Mesenchymal stem cell (in vitro differentiated cells and primary cell): ENCODE data around the gene PRSS50.
A peak's percentile ranks its signal among the peaks of the same experiment; 100 is the strongest.

Experiments
- DNase-seq: peaks from one replicate; pipeline ENCODE4 v3.0.0-alpha.2; 2013
- H2AFZ ChIP-seq: one replicate; pipeline ENCODE4 v1.6.1; 2013; ENCODE audit warnings: low read depth, mild to moderate bottlenecking, control low read depth, inconsistent platforms, low read length, moderate library complexity
- H2AK5ac ChIP-seq: 2 replicates; pipeline ENCODE4 v1.6.1; 2013; ENCODE audit warnings: low read length, moderate library complexity, mild to moderate bottlenecking, inconsistent platforms; ENCODE audit not compliant: severe bottlenecking
- H2BK120ac ChIP-seq: one replicate; pipeline ENCODE4 v1.6.1; 2013; ENCODE audit warnings: low read depth, mild to moderate bottlenecking, inconsistent platforms, low read length, moderate library complexity
- H2BK12ac ChIP-seq, 2 experiments: one replicate each; pipeline ENCODE4 v1.6.1; 2013; ENCODE audit warnings: inconsistent platforms in 2 of 2, low read length in 2 of 2, mild to moderate bottlenecking in 2 of 2, moderate library complexity in 2 of 2, control low read depth in 1 of 2
- H2BK15ac ChIP-seq: one replicate; pipeline ENCODE4 v1.6.1; 2013; ENCODE audit warnings: mild to moderate bottlenecking, low read depth, inconsistent platforms; ENCODE audit not compliant: poor library complexity, severe bottlenecking
- H2BK5ac ChIP-seq: 2 replicates; pipeline ENCODE4 v1.6.1; 2013; ENCODE audit warnings: low read depth, mild to moderate bottlenecking, low read length, control low read depth, inconsistent platforms; ENCODE audit not compliant: poor library complexity, severe bottlenecking
- H3K14ac ChIP-seq, 2 experiments: one replicate each; pipeline ENCODE4 v1.6.1; 2013; ENCODE audit warnings: inconsistent platforms in 2 of 2, low read length in 2 of 2, control low read depth in 1 of 2, mild to moderate bottlenecking in 1 of 2, moderate library complexity in 1 of 2
- H3K18ac ChIP-seq, 2 experiments: one replicate each; pipeline ENCODE4 v1.6.1; 2013; ENCODE audit warnings: inconsistent platforms in 2 of 2, low read length in 2 of 2, control low read depth in 1 of 2, low read depth in 1 of 2, mild to moderate bottlenecking in 1 of 2
- H3K23ac ChIP-seq, 2 experiments: one replicate each; pipeline ENCODE4 v1.6.1; 2013; ENCODE audit warnings: inconsistent platforms in 2 of 2, low read length in 2 of 2, mild to moderate bottlenecking in 2 of 2, moderate library complexity in 2 of 2, control low read depth in 1 of 2
- H3K27ac ChIP-seq: 2 replicates; pipeline ENCODE4 v1.5.1; 2013; ENCODE audit warnings: mild to moderate bottlenecking, moderate library complexity, low read length, control low read depth, inconsistent platforms; ENCODE audit not compliant: poor library complexity, severe bottlenecking
- H3K27me3 ChIP-seq, 2 experiments: 2 replicates each; pipeline versions ENCODE4 v1.6.1 to v1.7.0; 2013; ENCODE audit warnings: low read length in 2 of 2, mild to moderate bottlenecking in 2 of 2, moderate library complexity in 2 of 2, control low read depth in 1 of 2, inconsistent platforms in 1 of 2; ENCODE audit not compliant: control insufficient read depth in 1 of 2, insufficient read depth in 1 of 2
- H3K36me3 ChIP-seq, 2 experiments: 2 replicates each; pipeline versions ENCODE4 v1.6.1 to v1.7.0; 2013; ENCODE audit warnings: low read length in 2 of 2, control low read depth in 1 of 2, inconsistent platforms in 1 of 2, low read depth in 1 of 2, mild to moderate bottlenecking in 1 of 2; ENCODE audit not compliant: insufficient read depth in 2 of 2, control insufficient read depth in 1 of 2
- H3K4ac ChIP-seq, 2 experiments: one replicate each; pipeline ENCODE4 v1.6.1; 2013; ENCODE audit warnings: inconsistent platforms in 2 of 2, low read length in 2 of 2, mild to moderate bottlenecking in 2 of 2, moderate library complexity in 2 of 2, control low read depth in 1 of 2, low read depth in 1 of 2
- H3K4me1 ChIP-seq: 2 replicates; pipeline ENCODE4 v1.6.1; 2013; ENCODE audit warnings: low read depth, low read length, control low read depth; ENCODE audit not compliant: control insufficient read depth, insufficient read depth
- H3K4me2 ChIP-seq: 2 replicates; pipeline ENCODE4 v1.6.1; 2013; ENCODE audit warnings: low read length, mild to moderate bottlenecking, inconsistent platforms; ENCODE audit not compliant: poor library complexity, severe bottlenecking
- H3K4me3 ChIP-seq, 2 experiments: 2 replicates each; pipeline versions ENCODE4 v1.5.1 to v1.7.0; 2013; ENCODE audit warnings: low read length in 2 of 2, mild to moderate bottlenecking in 2 of 2, control low read depth in 1 of 2, low read depth in 1 of 2; ENCODE audit not compliant: insufficient read depth in 1 of 2
- H3K79me1 ChIP-seq: replicated peaks from 2 replicates; pipeline ENCODE4 v1.6.1; 2013; ENCODE audit warnings: mild to moderate bottlenecking, control low read depth, low read length, inconsistent platforms; ENCODE audit not compliant: poor library complexity, severe bottlenecking
- H3K9ac ChIP-seq: 2 replicates; pipeline ENCODE4 v1.7.0; 2013; ENCODE audit warnings: mild to moderate bottlenecking, low read length, moderate library complexity
- H3K9me3 ChIP-seq: 2 replicates; pipeline ENCODE4 v1.7.0; 2013; ENCODE audit warnings: mild to moderate bottlenecking, low read length; ENCODE audit not compliant: control insufficient read depth
- H4K8ac ChIP-seq: one replicate; pipeline ENCODE4 v1.6.1; 2013; ENCODE audit warnings: inconsistent platforms, mild to moderate bottlenecking, low read length, moderate library complexity
- H4K91ac ChIP-seq: one replicate; pipeline ENCODE4 v1.6.1; 2013; ENCODE audit warnings: mild to moderate bottlenecking, low read length, inconsistent platforms
- WGBS: methylation state at CpG from one replicate; pipeline ENCODE4 v1.1.7; 2013; ENCODE audit warnings: mixed read lengths; 5-methylcytosine and 5-hydroxymethylcytosine counted together

PRSS50 gene

DNA sequence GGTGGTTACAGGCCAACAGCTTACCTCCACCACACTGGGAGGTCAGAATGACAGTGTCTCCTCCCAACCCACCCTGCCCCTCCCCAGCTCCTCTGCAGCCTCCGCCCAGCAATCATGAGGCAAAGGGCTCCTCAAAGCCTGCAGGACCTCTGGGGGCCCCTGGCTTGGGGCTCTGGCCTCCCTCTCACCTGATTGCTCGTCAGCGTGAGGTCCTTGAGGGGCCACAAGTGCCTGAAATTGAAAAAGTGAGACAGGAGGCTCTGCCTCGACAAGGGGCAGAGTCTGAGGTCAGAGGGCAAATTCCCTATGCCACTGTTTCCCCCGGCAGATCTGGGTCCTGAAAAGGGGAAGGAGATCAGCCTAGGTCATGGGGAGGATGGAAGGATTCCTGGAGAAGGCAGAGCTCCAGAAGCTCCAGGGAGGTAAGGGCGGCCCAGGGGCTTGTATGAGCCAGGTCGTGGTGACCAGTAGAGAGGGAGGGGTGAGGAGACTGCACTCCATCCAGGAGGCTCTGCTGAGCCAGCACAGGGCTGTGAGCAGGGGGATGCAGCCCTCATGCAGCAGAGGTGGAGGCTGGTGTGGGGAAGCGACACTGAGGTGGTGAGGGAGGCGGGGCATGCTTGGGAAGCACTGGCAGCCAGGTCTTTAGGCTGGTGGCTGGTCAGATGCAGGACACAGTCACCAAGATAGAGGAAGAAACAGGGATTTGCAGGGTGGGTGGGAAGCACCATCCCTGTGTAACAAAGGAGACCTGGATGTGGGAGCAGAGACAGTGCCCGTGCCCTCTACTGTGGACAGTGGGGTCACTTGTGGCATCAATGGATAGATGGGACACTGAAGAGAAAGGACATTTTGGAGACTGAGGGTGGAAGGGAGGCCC lies 44.3 kb downstream of the PRSS50 start:
- H2BK5ac ChIP-seq = no peak overlapping the region
- H3K36me3 ChIP-seq = no peaks in the 10 kb centered on the region
- H3K4me1 ChIP-seq = peaks cover 4% of the 10 kb centered on the region
- no peak overlapping the region for H2AK5ac ChIP-seq
- no peak overlapping the region for H3K9ac ChIP-seq
- H3K27ac ChIP-seq = no peak overlapping the region
- H2BK15ac ChIP-seq = no peak overlapping the region
- 81% methylated on average over 10 of the region's 10 CpGs for WGBS
- no peak overlapping the region for H3K18ac ChIP-seq
- no peaks in the 10 kb centered on the region for H3K9me3 ChIP-seq
- peaks cover 14 to 18% of the 10 kb centered on the region in 2 experiments for H3K27me3 ChIP-seq
- no peak overlapping the region for H4K8ac ChIP-seq
- H3K79me1 ChIP-seq = no peaks in the 10 kb centered on the region
- no peak overlapping the region for H3K23ac ChIP-seq
- H3K14ac ChIP-seq = peak overlapping the region in 1 of 2 experiments; percentile 53
- no peak overlapping the region for H2AFZ ChIP-seq
- H4K91ac ChIP-seq = no peak overlapping the region
- H3K4me2 ChIP-seq = no peak overlapping the region
- H3K4me3 ChIP-seq = no peak overlapping the region
- H3K4ac ChIP-seq = no peak overlapping the region
- H2BK120ac ChIP-seq = no peak overlapping the region
- DNase-seq = no peak
- no peak overlapping the region for H2BK12ac ChIP-seq

DNA sequence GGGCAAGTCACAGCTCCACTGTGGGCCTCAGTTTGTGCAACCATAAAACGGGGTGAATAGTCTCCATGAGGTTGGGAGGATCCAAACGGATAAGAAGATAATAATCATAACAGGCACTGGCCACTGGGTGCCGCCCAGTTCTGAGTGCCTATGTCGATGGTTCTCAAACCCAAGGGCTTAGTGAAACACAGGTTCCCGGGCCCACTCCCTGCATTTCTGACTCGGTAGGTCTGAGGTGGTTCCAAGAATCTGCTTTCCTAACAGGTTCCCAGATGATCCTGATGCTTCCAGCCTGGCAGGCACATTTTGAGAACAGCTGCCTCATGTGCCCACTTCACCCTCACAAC lies 45.3 kb downstream of the PRSS50 start:
- peaks cover 4% of the 10 kb centered on the region for H3K4me1 ChIP-seq
- H3K14ac ChIP-seq = no peak overlapping the region
- H3K4ac ChIP-seq = no peak overlapping the region
- no peak overlapping the region for H2BK5ac ChIP-seq
- no peak overlapping the region for H3K27ac ChIP-seq
- H2AK5ac ChIP-seq = no peak overlapping the region
- no peaks in the 10 kb centered on the region for H3K36me3 ChIP-seq
- no peak overlapping the region for H3K9ac ChIP-seq
- H3K27me3 ChIP-seq = peaks cover 11 to 23% of the 10 kb centered on the region in 2 experiments
- no peak overlapping the region for H3K4me3 ChIP-seq
- H4K8ac ChIP-seq = no peak overlapping the region
- no peaks in the 10 kb centered on the region for H3K79me1 ChIP-seq
- no peaks in the 10 kb centered on the region for H3K9me3 ChIP-seq
- H4K91ac ChIP-seq = no peak overlapping the region
- H2BK12ac ChIP-seq = no peak overlapping the region
- DNase-seq = no peak
- 88% methylated on average over 6 of the region's 6 CpGs for WGBS
- no peak overlapping the region for H2BK15ac ChIP-seq
- H3K23ac ChIP-seq = no peak overlapping the region
- no peak overlapping the region for H3K4me2 ChIP-seq
- no peak overlapping the region for H2BK120ac ChIP-seq
- no peak overlapping the region for H3K18ac ChIP-seq
- no peak overlapping the region for H2AFZ ChIP-seq

DNA sequence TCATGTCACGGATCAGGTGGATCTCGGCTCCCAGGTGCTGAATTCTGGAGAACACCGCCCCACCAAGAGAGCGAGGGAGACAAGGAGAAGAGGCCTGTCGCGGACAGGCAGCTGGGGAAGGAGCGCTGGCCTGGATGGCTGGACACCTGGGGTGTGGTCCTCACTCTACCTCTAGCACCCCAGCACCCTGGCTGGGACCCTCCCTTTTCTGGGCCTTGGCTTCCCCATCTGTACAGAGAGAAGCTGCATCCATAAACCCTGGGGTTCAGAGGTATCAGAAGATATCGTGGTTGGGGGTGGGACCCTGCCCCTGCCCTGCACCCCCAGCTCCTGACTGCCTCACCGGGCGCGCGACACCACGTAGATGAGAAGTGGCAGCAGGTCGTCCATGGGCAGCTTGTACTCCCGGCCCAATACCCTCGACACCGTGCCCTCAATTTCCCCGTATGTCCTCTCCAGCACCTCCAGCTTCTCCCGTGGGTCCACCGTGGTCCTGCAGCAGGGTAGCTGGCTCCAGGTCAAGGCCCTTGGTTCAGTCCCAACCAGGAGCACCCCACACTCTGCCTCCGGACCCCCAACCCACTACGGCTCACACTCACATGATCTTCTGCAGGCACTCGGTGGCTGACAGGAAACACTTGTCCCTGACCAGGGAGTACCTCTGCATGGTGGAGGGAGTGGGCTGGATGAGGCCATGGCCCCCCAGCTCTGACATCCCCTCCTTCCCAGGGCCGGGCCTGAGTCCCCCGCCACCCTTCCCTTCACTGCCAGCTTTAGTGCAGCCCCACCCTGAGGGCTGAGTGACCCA lies 45.9 kb downstream of the PRSS50 start:
- H2BK12ac ChIP-seq = no peak overlapping the region
- H3K14ac ChIP-seq = no peak overlapping the region
- no peaks in the 10 kb centered on the region for H3K79me1 ChIP-seq
- H3K9me3 ChIP-seq = no peaks in the 10 kb centered on the region
- peaks cover 4% of the 10 kb centered on the region for H3K4me1 ChIP-seq
- no peak overlapping the region for H4K91ac ChIP-seq
- WGBS = 92% methylated on average over 22 of the region's 25 CpGs
- no peak overlapping the region for H3K4ac ChIP-seq
- no peak overlapping the region for H3K27ac ChIP-seq
- H4K8ac ChIP-seq = no peak overlapping the region
- no peak overlapping the region for H3K18ac ChIP-seq
- H3K23ac ChIP-seq = no peak overlapping the region
- H3K4me2 ChIP-seq = no peak overlapping the region
- H2AK5ac ChIP-seq = no peak overlapping the region
- no peak for DNase-seq
- no peak overlapping the region for H2BK120ac ChIP-seq
- no peak overlapping the region for H3K9ac ChIP-seq
- no peak overlapping the region for H2BK5ac ChIP-seq
- H2AFZ ChIP-seq = no peak overlapping the region
- H2BK15ac ChIP-seq = no peak overlapping the region
- peaks cover 7 to 23% of the 10 kb centered on the region in 2 experiments for H3K27me3 ChIP-seq
- no peak overlapping the region for H3K4me3 ChIP-seq
- no peaks in the 10 kb centered on the region for H3K36me3 ChIP-seq

DNA sequence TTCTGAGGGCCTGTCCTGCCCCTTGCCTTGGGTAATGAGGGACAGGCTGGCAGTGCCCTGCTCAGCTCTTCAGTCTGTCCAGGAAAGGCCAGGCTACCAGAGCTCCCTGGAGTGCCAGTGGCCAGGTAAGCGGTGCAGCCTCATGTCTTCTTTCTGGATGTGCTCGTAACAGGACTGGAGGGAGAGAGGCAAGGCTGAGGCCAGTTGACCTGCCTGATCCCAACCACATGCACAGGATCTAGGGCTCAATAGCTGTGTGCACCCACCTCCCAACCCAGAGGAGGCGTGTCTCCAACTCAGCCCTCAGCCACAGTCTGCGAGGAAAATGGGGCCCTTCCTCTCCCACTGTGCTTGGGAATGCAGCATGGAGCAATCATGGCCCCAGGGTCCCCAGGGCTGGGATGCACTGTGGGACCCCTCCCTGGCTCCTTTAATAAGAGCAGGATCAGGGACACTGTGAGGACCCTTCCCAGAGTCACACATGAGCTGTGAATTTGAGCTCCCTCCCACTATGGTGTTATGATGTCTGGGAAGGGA lies 46.7 kb downstream of the PRSS50 start:
- Histone ChIP-seq H3K9ac (no peak overlapping the region), H3K27me3 (peaks cover 10 to 26% of the 10 kb centered on the region in 2 experiments), H3K79me1 (no peaks in the 10 kb centered on the region), H2BK120ac (no peak overlapping the region), H3K18ac (no peak overlapping the region), H4K91ac (no peak overlapping the region), H3K4me1 (peaks cover 2% of the 10 kb centered on the region), H3K4ac (no peak overlapping the region), H2AK5ac (no peak overlapping the region), H3K36me3 (no peaks in the 10 kb centered on the region), H3K9me3 (no peaks in the 10 kb centered on the region), H2BK12ac (no peak overlapping the region), H3K14ac (no peak overlapping the region), H2BK5ac (no peak overlapping the region), H3K4me3 (no peak overlapping the region), H2BK15ac (no peak overlapping the region), H3K4me2 (no peak overlapping the region), H2AFZ (no peak overlapping the region), H3K27ac (no peak overlapping the region), H4K8ac (no peak overlapping the region), H3K23ac (no peak overlapping the region)
- no peak for DNase-seq
- WGBS = 96% methylated on average over 4 of the region's 4 CpGs
